ENCODE measurements around the gene TUBB2A. TPM values are rescaled to one million over a fixed set of nuclear protein-coding genes. Genes with fewer than 3 reads are reported as not detected.
A peak's percentile ranks its signal among the peaks of the same experiment; 100 is the strongest.

TUBB2A gene
- total and polyA plus RNA-seq, 5 donors from 2014 or later: 4.8 to 48.0 (median 6.9) TPM

- no peaks in the 10 kb centered on the region for H3K4me1 ChIP-seq (ENCODE audit: control insufficient read depth, insufficient read depth, low read length, poor library complexity, severe bottlenecking)
- DNase-seq (no peak), ATAC-seq (ENCODE audit: low read depth in 2 of 2) (no peak)
- peaks cover 0 to 2% (median 0%) of the 10 kb centered on the region in 4 donors for H3K4me1 Mint-ChIP-seq
- H3K27ac Mint-ChIP-seq: peak overlapping the region in 1 of 3 donors; percentile 67
- peaks cover 0 to 1% (median 0%) of the 10 kb centered on the region in 7 donors for H3K9me3 Mint-ChIP-seq
- H3K4me3 Mint-ChIP-seq: no peak overlapping the region
- H3K27me3 Mint-ChIP-seq: no peaks in the 10 kb centered on the region
- H3K27me3 ChIP-seq (ENCODE audit: control insufficient read depth, insufficient read depth, low read length): no peaks in the 10 kb centered on the region
- no peak overlapping the region for H3K27ac ChIP-seq (ENCODE audit: insufficient read depth, low read length, poor library complexity, severe bottlenecking)
- H3K36me3 Mint-ChIP-seq: peaks cover 60% of the 10 kb centered on the region
- peaks cover 9% of the 10 kb centered on the region for H3K36me3 ChIP-seq (ENCODE audit: control insufficient read depth, insufficient read depth, low read length)
- H3K4me3 ChIP-seq (ENCODE audit: low read depth, low read length): no peak overlapping the region
- no peaks in the 10 kb centered on the region for H3K9me3 ChIP-seq (ENCODE audit: control insufficient read depth in 2 of 2, low read length in 2 of 2)
Observed at GRCh38 chr6:3137057-3137777, 20.1 kb downstream of the TUBB2A start.

- Histone ChIP-seq H3K9me3 (ENCODE audit: control insufficient read depth in 2 of 2, low read length in 2 of 2) (no peaks in the 10 kb centered on the region), H3K27me3 (ENCODE audit: control insufficient read depth, insufficient read depth, low read length) (no peaks in the 10 kb centered on the region), H3K4me3 (ENCODE audit: low read depth, low read length) (no peak overlapping the region), H3K4me1 (ENCODE audit: control insufficient read depth, insufficient read depth, low read length, poor library complexity, severe bottlenecking) (no peaks in the 10 kb centered on the region), H3K36me3 (ENCODE audit: control insufficient read depth, insufficient read depth, low read length) (peaks cover 12% of the 10 kb centered on the region), H3K27ac (ENCODE audit: insufficient read depth, low read length, poor library complexity, severe bottlenecking) (no peak overlapping the region)
- H3K27ac Mint-ChIP-seq: peak overlapping the region in 1 of 3 donors; percentile 67
- no peaks in the 10 kb centered on the region for H3K27me3 Mint-ChIP-seq
- peaks cover 68% of the 10 kb centered on the region for H3K36me3 Mint-ChIP-seq
- no peak overlapping the region for H3K4me3 Mint-ChIP-seq
- DNase-seq: no peak
- peaks cover 0 to 5% (median 1%) of the 10 kb centered on the region in 4 donors for H3K4me1 Mint-ChIP-seq
- ATAC-seq (ENCODE audit: low read depth in 2 of 2): no peak
- H3K9me3 Mint-ChIP-seq: peaks cover 0 to 1% (median 0%) of the 10 kb centered on the region in 7 donors
Observed at GRCh38 chr6:3136292-3137011, 20.9 kb downstream of the TUBB2A start.

- peaks cover 70% of the 10 kb centered on the region for H3K36me3 Mint-ChIP-seq
Observed at GRCh38 chr6:3135668-3136291, 21.6 kb downstream of the TUBB2A start.

DNA sequence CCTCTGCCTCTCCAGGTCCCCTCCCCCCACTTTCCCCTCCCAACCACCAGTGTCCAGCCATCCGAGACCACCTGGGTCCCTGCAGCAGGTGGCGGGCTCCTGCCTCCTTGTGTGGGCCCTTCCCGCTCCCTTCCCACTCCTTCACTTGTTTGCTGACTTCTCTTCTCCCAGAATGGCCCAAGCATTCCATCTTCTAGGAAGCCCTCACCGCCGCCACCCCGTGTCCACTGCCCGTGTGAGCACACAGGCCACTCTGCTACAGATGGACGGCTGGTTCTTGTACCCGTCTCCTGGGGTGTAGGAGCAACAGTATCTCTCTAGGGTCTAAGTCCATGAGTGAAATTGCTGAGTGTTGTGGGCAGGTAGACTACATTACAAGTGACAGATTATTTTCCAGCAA is 23.8 kb downstream of the TUBB2A start:
- H3K9me3 ChIP-seq (ENCODE audit: control insufficient read depth in 2 of 2, low read length in 2 of 2): no peaks in the 10 kb centered on the region
- peaks cover 0 to 5% (median 0%) of the 10 kb centered on the region in 4 donors for H3K4me1 Mint-ChIP-seq
- no peak overlapping the region for H3K27ac Mint-ChIP-seq

More at GRCh38 chr6:3135668-3136291, 21.6 kb downstream of the TUBB2A start:
- Mint-ChIP-seq H3K9me3 (no peaks in the 10 kb centered on the region), H3K27ac (no peak overlapping the region), H3K4me3 (no peak overlapping the region), H3K27me3 (no peaks in the 10 kb centered on the region), H3K4me1 (peaks cover 0 to 5% (median 1%) of the 10 kb centered on the region in 4 donors)
- DNase-seq: no peak
- H3K9me3 ChIP-seq (ENCODE audit: control insufficient read depth in 2 of 2, low read length in 2 of 2): no peaks in the 10 kb centered on the region
- H3K4me1 ChIP-seq (ENCODE audit: control insufficient read depth, insufficient read depth, low read length, poor library complexity, severe bottlenecking): no peaks in the 10 kb centered on the region
- no peak overlapping the region for H3K27ac ChIP-seq (ENCODE audit: insufficient read depth, low read length, poor library complexity, severe bottlenecking)
- ATAC-seq (ENCODE audit: low read depth in 2 of 2): no peak
- H3K36me3 ChIP-seq (ENCODE audit: control insufficient read depth, insufficient read depth, low read length): peaks cover 12% of the 10 kb centered on the region
- H3K4me3 ChIP-seq (ENCODE audit: low read depth, low read length): no peak overlapping the region
- no peaks in the 10 kb centered on the region for H3K27me3 ChIP-seq (ENCODE audit: control insufficient read depth, insufficient read depth, low read length)

GRCh38 chr6:3131695-3132094 is 25.6 kb downstream of the TUBB2A start:
- Mint-ChIP-seq H3K4me3 (no peak overlapping the region), H3K36me3 (peaks cover 61% of the 10 kb centered on the region), H3K27me3 (no peaks in the 10 kb centered on the region), H3K27ac (peak overlapping the region in 1 of 3 donors; percentile 57), H3K4me1 (peaks cover 0 to 5% (median under 1%) of the 10 kb centered on the region in 4 donors), H3K9me3 (no peaks in the 10 kb centered on the region)
- H3K4me1 ChIP-seq (ENCODE audit: control insufficient read depth, insufficient read depth, low read length, poor library complexity, severe bottlenecking): no peaks in the 10 kb centered on the region
- no peaks in the 10 kb centered on the region for H3K9me3 ChIP-seq (ENCODE audit: control insufficient read depth in 2 of 2, low read length in 2 of 2)
- H3K36me3 ChIP-seq (ENCODE audit: control insufficient read depth, insufficient read depth, low read length): peaks cover 5% of the 10 kb centered on the region
- DNase-seq: no peak
- no peak overlapping the region for H3K27ac ChIP-seq (ENCODE audit: insufficient read depth, low read length, poor library complexity, severe bottlenecking)
- H3K27me3 ChIP-seq (ENCODE audit: control insufficient read depth, insufficient read depth, low read length): no peaks in the 10 kb centered on the region
- no peak overlapping the region for H3K4me3 ChIP-seq (ENCODE audit: low read depth, low read length)
- ATAC-seq (ENCODE audit: low read depth in 2 of 2): no peak

More for the DNA sequence above, 23.8 kb downstream of the TUBB2A start:
- Mint-ChIP-seq H3K4me3 (no peak overlapping the region), H3K36me3 (peaks cover 68% of the 10 kb centered on the region), H3K27me3 (no peaks in the 10 kb centered on the region), H3K9me3 (no peaks in the 10 kb centered on the region)
- no peak overlapping the region for H3K4me3 ChIP-seq (ENCODE audit: low read depth, low read length)
- H3K27me3 ChIP-seq (ENCODE audit: control insufficient read depth, insufficient read depth, low read length): no peaks in the 10 kb centered on the region
- peaks cover 6% of the 10 kb centered on the region for H3K36me3 ChIP-seq (ENCODE audit: control insufficient read depth, insufficient read depth, low read length)
- no peaks in the 10 kb centered on the region for H3K4me1 ChIP-seq (ENCODE audit: control insufficient read depth, insufficient read depth, low read length, poor library complexity, severe bottlenecking)
- ATAC-seq (ENCODE audit: low read depth in 2 of 2) (no peak), DNase-seq (no peak)
- H3K27ac ChIP-seq (ENCODE audit: insufficient read depth, low read length, poor library complexity, severe bottlenecking): no peak overlapping the region

GRCh38 chr6:3128356-3129108 is 28.8 kb downstream of the TUBB2A start:
- H3K27ac Mint-ChIP-seq: no peak overlapping the region
- ATAC-seq (ENCODE audit: low read depth in 2 of 2): no peak
- no peak overlapping the region for H3K4me3 Mint-ChIP-seq
- peaks cover 0 to 5% (median under 1%) of the 10 kb centered on the region in 4 donors for H3K4me1 Mint-ChIP-seq
- Histone ChIP-seq H3K9me3 (ENCODE audit: control insufficient read depth in 2 of 2, low read length in 2 of 2) (no peaks in the 10 kb centered on the region), H3K4me3 (ENCODE audit: low read depth, low read length) (no peak overlapping the region), H3K4me1 (ENCODE audit: control insufficient read depth, insufficient read depth, low read length, poor library complexity, severe bottlenecking) (no peaks in the 10 kb centered on the region), H3K36me3 (ENCODE audit: control insufficient read depth, insufficient read depth, low read length) (peaks cover 3% of the 10 kb centered on the region), H3K27me3 (ENCODE audit: control insufficient read depth, insufficient read depth, low read length) (no peaks in the 10 kb centered on the region), H3K27ac (ENCODE audit: insufficient read depth, low read length, poor library complexity, severe bottlenecking) (no peak overlapping the region)
- H3K27me3 Mint-ChIP-seq: no peaks in the 10 kb centered on the region
- H3K36me3 Mint-ChIP-seq: peaks cover 40% of the 10 kb centered on the region
- no peak for DNase-seq
- no peaks in the 10 kb centered on the region for H3K9me3 Mint-ChIP-seq

GRCh38 chr6:3125815-3126214 is 31.5 kb downstream of the TUBB2A start:
- Mint-ChIP-seq H3K27ac (no peak overlapping the region), H3K9me3 (no peaks in the 10 kb centered on the region), H3K27me3 (no peaks in the 10 kb centered on the region), H3K4me3 (no peak overlapping the region), H3K4me1 (peaks cover 0 to 2% (median 0%) of the 10 kb centered on the region in 4 donors), H3K36me3 (peaks cover 17% of the 10 kb centered on the region)
- Histone ChIP-seq H3K4me3 (ENCODE audit: low read depth, low read length) (no peak overlapping the region), H3K27ac (ENCODE audit: insufficient read depth, low read length, poor library complexity, severe bottlenecking) (no peak overlapping the region), H3K4me1 (ENCODE audit: control insufficient read depth, insufficient read depth, low read length, poor library complexity, severe bottlenecking) (no peaks in the 10 kb centered on the region), H3K36me3 (ENCODE audit: control insufficient read depth, insufficient read depth, low read length) (no peaks in the 10 kb centered on the region), H3K9me3 (ENCODE audit: control insufficient read depth in 2 of 2, low read length in 2 of 2) (no peaks in the 10 kb centered on the region), H3K27me3 (ENCODE audit: control insufficient read depth, insufficient read depth, low read length) (no peaks in the 10 kb centered on the region)
- ATAC-seq (ENCODE audit: low read depth in 2 of 2) (no peak), DNase-seq (no peak)
